Gastrocnemius medialis (tissue), 4 donors: ENCODE measurements around the gene POU5F1.

Source experiments
- CTCF ChIP-seq, 5 experiments: fragments of 450-650 bp in 3 of 5; fragments of 200-600 bp in 2 of 5; sonication (generic) in 2 of 5; IDR thresholded peaks in 4 of 5; conservative IDR thresholded peaks in 1 of 5; 1 replicate in 4 of 5; 2 replicates in 1 of 5; pipeline ENCODE4 v1.5.1; 2016 to 2019; ENCODE audit warnings: antibody characterized with exemption in 5 of 5, mild to moderate bottlenecking in 3 of 5, moderate library complexity in 3 of 5
- POLR2A ChIP-seq, 2 donors: fragments of 450-650 bp; IDR thresholded peaks; one replicate each; pipeline ENCODE4 v1.6.1; 2017; ENCODE audit warnings: antibody characterized with exemption in 2 of 2, mild to moderate bottlenecking in 2 of 2, moderate library complexity in 2 of 2

- no peak for TF ChIP-seq POLR2A (IDR thresholded peaks at IDR 0.05)
- no peak for TF ChIP-seq CTCF (IDR thresholded peaks at IDR 0.05 in 4 of 5, conservative IDR thresholded peaks at IDR 0.05 in 1 of 5)
Measured at GRCh38 chr6:31149827-31150447, 20.5 kb downstream of the POU5F1 start.
